ENCODE results near the gene PKHD1.
"Not testable (repeated sequence)": the region's sequence is repeated elsewhere in the genome, so short reads cannot be mapped to it uniquely, and the experiment has no call there.

PKHD1 gene

GRCh38 chr6:51934098-51934497 lies 153.3 kb downstream of the PKHD1 start:
- DNase-seq (ENCODE audit: low read depth): no peak
- peak; percentile 15 for TF ChIP-seq CTCF (conservative IDR thresholded peaks at IDR 0.05; ENCODE audit: low read depth, low read length)
- H3K4me3 ChIP-seq (ENCODE audit: low read length): no peak overlapping the region

GRCh38 chr6:51932956-51933355 lies 154.5 kb downstream of the PKHD1 start:
- no peak overlapping the region for H3K4me3 ChIP-seq (ENCODE audit: low read length)
- TF ChIP-seq CTCF (conservative IDR thresholded peaks at IDR 0.05; ENCODE audit: low read depth, low read length): no peak
- DNase-seq (ENCODE audit: low read depth): no peak

- no peak for TF ChIP-seq CTCF (conservative IDR thresholded peaks at IDR 0.05; ENCODE audit: low read depth, low read length)
- DNase-seq (ENCODE audit: low read depth): no peak
- H3K4me3 ChIP-seq (ENCODE audit: low read length): no peak overlapping the region
Measured at GRCh38 chr6:51930602-51931001, 156.8 kb downstream of the PKHD1 start.

- H3K4me3 ChIP-seq (ENCODE audit: low read length): no peak overlapping the region
- TF ChIP-seq CTCF (conservative IDR thresholded peaks at IDR 0.05; ENCODE audit: low read depth, low read length): no peak
- DNase-seq (ENCODE audit: low read depth): no peak
Measured at GRCh38 chr6:51929934-51930574, 157.4 kb downstream of the PKHD1 start.

- no peak for DNase-seq (ENCODE audit: low read depth)
- TF ChIP-seq CTCF (conservative IDR thresholded peaks at IDR 0.05; ENCODE audit: low read depth, low read length): no peak
Measured at GRCh38 chr6:51928320-51928719, 159.1 kb downstream of the PKHD1 start.

GRCh38 chr6:51927450-51927849 lies 160.0 kb downstream of the PKHD1 start:
- no peak for DNase-seq (ENCODE audit: low read depth)
- TF ChIP-seq CTCF (conservative IDR thresholded peaks at IDR 0.05; ENCODE audit: low read depth, low read length): no peak
- no peak overlapping the region for H3K4me3 ChIP-seq (ENCODE audit: low read length)

More at GRCh38 chr6:51928320-51928719, 159.1 kb downstream of the PKHD1 start:
- H3K4me3 ChIP-seq (ENCODE audit: low read length): no peak overlapping the region

GRCh38 chr6:51926125-51926524 lies 161.3 kb downstream of the PKHD1 start:
- H3K4me3 ChIP-seq (ENCODE audit: low read length): no peak overlapping the region
- TF ChIP-seq CTCF (conservative IDR thresholded peaks at IDR 0.05; ENCODE audit: low read depth, low read length): no peak
- no peak for DNase-seq (ENCODE audit: low read depth)

GRCh38 chr6:51922479-51922878 lies 164.9 kb downstream of the PKHD1 start:
- DNase-seq (ENCODE audit: low read depth); H3K4me3 ChIP-seq (ENCODE audit: low read length): not testable (repeated sequence)

- DNase-seq (ENCODE audit: low read depth); H3K4me3 ChIP-seq (ENCODE audit: low read length): not testable (repeated sequence)
Measured at GRCh38 chr6:51918347-51918746, 169.1 kb downstream of the PKHD1 start.

Data from retinal pigment epithelial cell (primary cell).